NCI-H1694 (cell line): ENCODE results near the gene MRPL38.

Experiments
- DNase-seq: peaks from one replicate; lab custom pipeline; 2025; lab: John Stamatoyannopoulos, UW

Gene MRPL38

DNA sequence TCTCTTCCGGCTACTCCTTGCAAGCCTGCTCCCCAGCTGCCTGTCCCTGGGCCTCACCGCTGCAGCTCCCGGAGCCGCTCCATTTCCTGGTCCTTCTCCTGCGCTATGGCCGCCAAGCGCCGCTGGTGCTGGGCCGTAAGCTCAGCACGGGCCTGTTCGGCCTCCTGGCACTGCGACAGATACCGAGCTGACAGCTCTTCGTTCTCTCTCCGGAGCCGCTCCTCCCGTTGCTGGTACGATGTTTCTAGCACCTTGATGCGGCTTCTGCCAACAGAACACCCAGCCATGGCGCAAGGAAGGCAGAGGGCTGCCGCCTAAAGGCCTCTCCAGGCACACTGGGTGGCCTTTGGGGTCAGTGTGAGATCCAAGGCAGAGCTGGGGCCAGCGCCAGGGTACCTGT, 14.9 kb upstream of the MRPL38 start:
- DNase-seq = no peak

DNA sequence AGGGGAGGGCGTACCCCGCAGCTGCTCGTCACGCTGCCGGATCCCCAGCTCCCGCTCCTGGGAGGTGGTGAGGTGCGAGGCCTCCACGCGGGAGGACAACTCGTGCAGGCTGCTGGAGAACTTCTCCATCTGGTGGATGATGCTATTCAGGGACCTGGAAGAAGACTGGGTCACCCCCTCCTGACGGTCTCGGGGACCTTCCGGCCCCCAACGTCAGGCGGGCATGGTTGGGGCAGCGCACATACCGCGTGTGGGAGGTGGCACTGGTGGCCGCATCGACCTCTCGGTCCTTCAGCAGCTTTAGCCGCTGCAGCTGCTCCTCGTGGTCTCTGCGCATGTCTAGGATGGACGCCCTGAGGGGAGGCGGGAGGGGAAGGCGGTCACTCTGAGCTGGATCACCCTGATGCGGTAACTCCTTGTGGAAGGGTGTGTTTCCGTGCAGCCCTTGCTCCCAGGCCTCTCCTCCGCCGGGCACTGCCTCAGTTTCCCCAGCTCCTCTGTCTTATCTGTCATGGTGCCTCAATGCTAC, 13.3 kb upstream of the MRPL38 start:
- no peak for DNase-seq

DNA sequence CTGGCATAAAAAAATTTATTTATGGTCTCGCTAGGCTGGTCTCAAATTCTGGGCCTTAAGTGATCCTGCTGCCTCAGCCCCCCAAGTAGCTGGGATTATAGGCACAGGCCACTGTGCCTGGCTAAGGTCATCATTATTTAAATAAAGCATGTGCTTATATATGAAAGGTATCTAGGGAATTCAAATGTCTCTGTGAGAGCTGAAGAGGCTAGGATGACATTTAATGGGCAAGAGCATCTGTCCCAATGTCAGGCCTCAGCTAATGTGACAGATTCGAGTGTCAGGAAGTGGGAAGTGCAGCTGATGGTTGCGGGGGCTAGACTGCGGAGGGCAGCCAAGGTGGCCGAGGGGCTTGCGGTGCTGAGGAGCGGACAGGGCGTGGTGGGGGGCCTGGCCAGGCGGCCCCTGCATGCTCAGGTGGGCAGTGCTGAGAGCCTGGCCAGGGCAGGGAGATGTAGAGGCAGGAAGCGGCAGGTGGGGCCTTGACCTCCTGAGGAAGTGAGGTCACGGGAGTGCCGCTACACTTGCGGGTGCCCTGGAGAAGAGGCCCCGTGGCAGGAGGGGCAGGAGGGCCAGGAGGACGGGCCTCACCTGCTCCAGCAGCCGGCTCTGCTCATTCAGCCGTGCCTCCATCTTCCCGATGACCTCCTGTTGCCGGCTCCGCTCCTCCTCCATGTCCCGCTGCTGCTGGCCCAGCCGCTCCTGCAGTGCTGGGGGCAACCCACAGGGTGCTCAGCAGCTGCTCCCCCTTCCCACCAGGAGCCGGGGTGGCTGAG, 12.6 kb upstream of the MRPL38 start:
- no peak for DNase-seq

DNA sequence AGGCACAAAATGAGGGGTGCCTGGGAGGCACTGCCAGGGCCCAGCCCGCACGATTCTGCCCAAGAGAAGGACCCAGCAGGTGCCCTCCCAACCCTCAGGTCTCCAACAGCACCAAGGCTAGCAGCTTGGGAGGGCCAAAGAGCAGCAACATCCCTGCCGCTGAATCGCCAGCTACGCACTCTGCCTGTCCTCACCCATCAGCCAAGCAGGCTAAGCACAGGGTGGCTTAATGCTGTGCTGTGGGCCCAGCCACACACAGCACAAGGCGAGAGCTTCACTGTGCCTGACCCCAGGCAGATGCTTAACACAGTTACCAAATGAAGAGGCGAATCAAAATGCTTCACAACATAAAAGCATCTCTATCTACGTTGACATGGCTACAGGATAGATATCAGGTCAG, 10.6 kb upstream of the MRPL38 start:
- no peak for DNase-seq

GRCh38 chr17:75914643-75915267, 10.1 kb upstream of the MRPL38 start:
- DNase-seq = no peak

DNA sequence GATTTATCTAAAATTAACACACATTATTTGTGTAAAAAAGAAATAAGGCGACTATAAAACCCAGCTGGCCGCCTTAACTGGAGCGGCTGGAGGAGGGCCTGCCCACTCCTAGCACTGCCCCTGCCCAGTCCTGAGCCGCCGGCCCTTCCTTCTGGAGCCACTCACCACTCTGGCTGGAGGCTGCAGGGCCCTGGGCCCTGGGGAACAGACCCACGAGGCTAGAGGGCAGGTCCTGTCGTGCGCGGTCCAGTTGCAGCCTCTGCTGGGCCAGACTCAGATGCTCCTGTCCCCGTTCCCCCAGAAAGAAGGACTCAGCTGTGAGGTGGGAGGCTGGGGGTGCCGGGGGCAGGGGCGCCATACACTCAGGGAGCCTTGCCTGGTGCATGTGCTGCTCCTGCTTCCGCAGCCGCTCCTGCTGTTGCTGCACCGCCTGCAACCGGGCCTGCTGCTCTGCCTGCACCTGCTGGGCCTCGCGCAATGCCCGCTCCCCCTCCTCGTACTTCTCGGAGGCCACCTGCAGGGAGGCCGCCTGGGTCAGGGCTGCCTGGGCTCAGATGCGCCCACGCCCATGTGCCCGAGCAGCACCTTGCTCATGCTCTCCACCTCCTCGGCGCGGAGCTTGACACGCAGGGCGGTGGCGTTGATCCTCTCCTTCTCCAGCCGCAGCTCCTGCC, 9.0 kb upstream of the MRPL38 start:
- DNase-seq = no peak

DNA sequence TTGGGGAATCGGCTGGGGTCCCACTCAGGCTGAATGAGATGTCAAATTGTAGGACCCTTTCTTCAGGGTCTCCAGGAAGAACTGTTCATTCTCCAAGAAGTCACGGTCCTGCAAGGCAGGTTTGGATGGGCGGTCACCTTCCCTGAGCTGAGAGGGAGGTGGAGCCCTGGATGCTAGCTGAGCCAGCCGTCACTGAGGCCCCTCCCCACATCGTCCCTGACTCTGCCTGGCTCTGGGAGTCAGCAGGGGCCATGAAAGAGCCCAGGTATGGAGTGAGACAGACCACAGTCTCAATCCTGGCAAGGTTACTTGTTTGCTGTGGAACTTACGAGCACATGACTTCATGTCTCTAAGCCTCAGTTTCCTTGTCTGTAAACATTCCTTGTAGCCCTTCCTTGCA, 6.0 kb upstream of the MRPL38 start:
- DNase-seq = no peak

GRCh38 chr17:75909812-75910274, 5.2 kb upstream of the MRPL38 start:
- no peak for DNase-seq

DNA sequence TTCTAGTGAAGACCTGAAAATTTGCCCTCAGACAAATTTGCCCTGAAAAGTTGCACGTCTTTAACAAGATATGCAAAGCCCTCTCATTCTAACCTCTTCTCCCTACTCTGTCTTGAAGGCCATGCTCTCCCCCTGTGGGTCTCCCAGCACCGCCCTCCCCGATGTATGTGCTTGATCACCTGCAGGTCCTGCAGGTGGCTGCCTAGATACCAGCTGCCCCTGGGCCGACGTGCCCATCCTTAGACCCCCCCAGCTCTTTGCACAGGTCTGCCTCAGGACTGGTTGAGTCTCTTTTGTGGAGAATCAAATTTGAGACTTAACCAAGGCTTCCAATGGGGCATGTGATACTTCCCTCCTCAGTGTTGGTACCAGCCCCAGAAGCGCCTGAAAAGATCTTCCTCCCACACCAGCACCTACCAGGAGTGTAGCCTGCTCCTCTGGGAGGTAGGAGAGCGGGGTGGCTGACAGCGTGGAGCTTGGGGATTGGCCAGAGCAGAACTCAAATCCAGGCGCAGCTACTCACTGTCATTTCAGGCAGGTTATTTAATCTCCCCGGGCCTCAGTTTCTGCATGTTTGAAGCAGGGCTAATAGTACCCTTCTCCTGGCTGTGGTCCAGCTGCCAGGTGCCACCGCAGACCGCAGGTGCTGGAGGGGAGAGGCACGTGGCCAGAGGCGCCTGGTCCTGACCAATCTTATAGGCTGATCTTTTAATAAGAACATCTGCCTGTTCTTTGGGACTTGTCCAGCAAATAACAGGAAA, 4.5 kb upstream of the MRPL38 start:
- DNase-seq = no peak

DNA sequence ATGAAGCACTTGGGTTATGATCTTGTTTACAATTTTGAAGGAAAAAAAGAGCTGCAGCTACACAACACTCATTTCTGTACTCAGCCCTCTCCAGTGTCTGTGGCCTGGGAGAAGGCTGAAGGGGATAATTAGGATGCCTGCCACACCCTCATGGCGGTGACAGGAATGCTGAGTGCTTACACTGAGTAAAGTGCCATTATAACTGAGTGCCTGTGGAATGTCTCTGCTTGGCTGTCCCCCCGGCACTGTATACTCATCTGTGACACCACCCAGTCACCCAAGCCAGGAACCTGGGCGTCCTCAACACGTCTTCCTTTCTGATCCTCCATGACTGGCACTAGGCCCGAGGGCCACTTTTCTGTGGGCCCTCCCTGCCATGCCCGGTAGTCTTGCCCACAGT, 3.5 kb upstream of the MRPL38 start:
- no peak for DNase-seq

GRCh38 chr17:75906143-75906884, 1.6 kb upstream of the MRPL38 start:
- DNase-seq = no peak

DNA sequence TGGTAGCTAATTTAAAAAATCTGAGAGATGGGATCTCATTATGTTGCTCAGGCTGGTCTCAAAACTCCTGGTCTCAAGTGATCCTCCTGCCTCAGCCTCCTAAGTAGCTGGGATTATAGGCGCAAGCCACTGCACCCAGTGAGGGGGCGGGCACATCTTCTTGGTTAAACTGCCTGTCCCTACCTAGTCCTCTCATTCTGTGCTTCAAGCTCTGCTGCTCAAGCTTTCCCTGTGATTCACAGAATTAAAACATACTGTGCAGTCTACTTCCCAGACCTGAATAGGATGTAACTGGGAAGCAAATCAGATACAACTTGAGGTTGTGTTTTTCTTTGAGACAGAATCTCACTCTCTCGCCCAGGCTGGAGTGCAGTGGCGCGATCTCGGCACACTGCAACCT, 2.3 kb downstream of the MRPL38 start:
- no peak for DNase-seq

DNA sequence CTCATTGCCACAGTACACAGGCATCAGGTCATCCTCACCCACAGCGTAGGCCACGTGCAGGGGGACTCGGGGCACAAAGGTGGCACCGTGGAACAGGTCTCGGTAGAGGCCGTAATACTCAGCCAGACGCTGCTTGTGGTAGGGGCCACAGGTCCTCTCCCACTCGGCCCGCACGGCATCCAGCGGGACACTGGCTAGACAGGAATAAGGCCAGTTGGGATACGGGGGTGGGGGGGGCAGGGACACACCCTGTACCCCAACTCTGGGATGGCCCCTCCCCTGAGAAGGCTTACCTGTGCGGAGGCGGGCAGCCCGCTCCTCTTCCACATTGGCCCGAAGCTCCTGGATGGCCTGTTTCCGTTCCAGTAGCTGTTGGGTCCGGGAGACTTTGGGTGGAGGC, 3.0 kb downstream of the MRPL38 start:
- DNase-seq = no peak

DNA sequence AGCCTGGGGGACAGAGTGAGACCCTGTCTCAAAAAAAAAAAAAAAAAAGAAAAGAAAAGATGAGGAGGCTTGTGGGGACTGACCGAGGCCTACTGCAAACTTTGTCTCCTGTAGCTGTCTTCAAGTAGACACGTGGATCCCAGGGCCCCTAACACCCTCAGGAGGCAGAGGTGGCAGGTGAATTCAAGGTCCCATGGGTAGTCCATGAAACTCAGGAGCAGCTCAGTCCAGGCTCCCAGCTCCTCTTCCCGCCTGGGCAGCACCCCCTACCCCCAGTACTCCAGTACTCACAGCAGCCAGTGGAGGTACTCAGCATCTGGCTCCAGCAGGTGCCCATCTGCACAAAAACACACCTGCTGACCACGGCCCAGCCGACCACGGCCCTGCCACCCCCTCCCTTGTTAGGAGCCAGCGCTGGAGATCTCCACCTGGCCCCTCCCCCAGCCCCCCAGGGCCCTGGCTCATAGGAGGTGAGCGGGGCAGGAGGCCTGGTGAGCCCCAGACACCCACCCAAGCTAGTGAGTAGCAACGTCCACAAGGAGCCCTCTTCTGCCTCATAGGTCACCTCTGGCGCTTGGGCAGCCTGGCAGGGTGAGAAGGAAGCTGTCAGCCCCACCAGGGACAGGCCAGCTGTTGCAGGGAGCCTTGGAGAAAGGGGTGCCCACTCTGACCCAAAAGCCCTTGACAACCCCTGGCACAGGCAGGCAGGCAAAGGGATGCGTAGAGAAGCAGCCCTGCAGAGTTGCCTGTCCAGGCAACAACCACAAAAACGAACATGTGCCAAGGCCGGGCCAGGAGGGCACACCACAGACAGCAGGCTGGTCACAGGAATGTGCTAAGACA, 3.8 kb downstream of the MRPL38 start:
- no peak for DNase-seq

- no peak for DNase-seq
Observed at GRCh38 chr17:75899767-75900468, 4.8 kb downstream of the MRPL38 start.

GRCh38 chr17:75899353-75899752, 5.3 kb downstream of the MRPL38 start:
- no peak for DNase-seq

GRCh38 chr17:75898791-75899190, 5.9 kb downstream of the MRPL38 start:
- DNase-seq = no peak

DNA sequence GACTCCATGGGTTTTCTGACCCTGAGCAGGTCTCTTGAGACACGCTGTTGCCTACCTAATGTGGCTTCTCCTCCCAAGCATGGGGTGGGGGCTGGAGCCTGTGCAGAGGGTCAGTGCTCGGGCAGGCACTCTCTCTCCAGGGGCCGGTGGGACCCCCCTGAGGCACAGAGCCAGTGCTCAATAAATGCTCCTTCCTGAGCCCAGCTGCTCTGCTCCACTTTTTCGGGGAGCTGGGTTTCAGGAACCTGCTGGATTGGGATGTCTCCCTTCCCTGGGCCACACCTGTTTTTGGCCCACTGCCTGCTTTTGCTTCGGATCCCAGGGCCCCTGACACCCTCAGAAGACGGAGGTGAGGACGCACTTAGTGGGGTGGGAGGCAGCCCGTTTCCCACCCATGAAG, 6.6 kb downstream of the MRPL38 start:
- DNase-seq = no peak

DNA sequence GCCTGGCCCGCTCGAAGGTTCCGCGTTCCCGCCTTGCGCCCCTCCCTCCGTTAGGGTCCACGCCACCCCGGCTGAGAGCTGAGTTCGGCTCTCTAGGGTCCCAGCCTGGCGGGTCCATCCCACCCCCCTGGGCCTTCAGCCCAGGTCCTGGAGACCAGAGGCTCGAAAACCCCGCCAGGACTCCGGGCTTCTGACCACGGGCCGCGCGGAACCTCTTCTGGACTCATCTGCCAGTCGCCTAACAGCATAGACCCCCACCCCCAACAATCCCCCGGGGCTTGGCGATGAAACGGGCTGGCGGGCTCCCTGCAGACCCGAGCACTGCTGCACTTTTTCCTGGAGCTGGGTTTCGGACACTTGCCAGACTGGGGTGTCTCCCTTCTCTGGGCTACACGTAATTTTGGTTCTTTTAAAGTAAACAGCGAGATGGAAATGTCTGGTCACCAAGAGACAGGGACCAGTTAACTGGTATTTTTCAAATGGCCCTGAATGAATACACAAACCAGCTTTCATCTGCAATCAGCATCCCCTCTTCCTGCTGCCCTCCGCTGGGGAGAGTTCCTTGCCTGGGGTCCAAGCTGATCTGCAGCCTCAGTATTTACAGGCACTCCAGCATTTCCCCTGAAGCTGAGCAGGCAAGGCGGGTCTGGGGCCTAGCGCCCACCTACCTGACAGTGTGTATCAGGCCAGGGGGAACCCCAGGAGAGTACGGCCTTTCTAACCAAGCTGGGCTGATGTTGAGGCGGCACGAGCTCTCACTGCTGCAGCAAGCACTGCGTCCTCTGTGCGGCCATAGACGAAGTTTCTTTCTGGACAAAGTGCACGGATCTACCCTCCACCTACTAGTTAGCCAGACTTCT, 7.3 kb downstream of the MRPL38 start:
- DNase-seq = no peak
